ENCODE measurements around the gene ST6GALNAC3.
"Not testable (repeated sequence)": the region's sequence is repeated elsewhere in the genome, so short reads cannot be mapped to it uniquely, and the experiment has no call there.

GRCh38 chr1:76123411-76124064 is 49.0 kb downstream of the ST6GALNAC3 start:
- not testable (repeated sequence) for TF ChIP-seq CTCF (IDR thresholded peaks at IDR 0.05 in 2 of 3, conservative IDR thresholded peaks at IDR 0.05 in 1 of 3; ENCODE audit: borderline replicate concordance in 1 of 3, insufficient read depth in 1 of 3, low read depth in 2 of 3, low read length in 2 of 3); MAX (IDR thresholded peaks at IDR 0.05); POLR2A (IDR thresholded peaks at IDR 0.05; ENCODE audit: borderline replicate concordance, extremely low read depth, insufficient read depth, insufficient read length)

All from HCT116 (cell line).